GM12878 (cell line): ENCODE measurements around the gene DENND6B. TPM values are rescaled to one million over a fixed set of nuclear protein-coding genes. Genes with fewer than 3 reads are reported as not detected.
A peak's percentile ranks its signal among the peaks of the same experiment; 100 is the strongest.

Experiments
- ATAC-seq: fragments of 200-7000 bp; cut with Tn5 transposase; 3 replicates; pipeline ENCODE4 v1.9.1; 2020; ENCODE audit warnings: mild to moderate bottlenecking, moderate library complexity
- BruUV-seq: library from RNA; stranded (reverse); fragments of 400-500 nt; replicated peaks from 2 replicates; lab custom pipeline; 2021; lab: Mats Ljungman, UMichigan
- CTCF ChIA-PET: fragments of 300-600 bp; sonication (Branson Sonifier 250); formaldehyde crosslinking; extraction: SDS; loops from one replicate; lab custom pipeline; 2021; ENCODE audit warnings: inconsistent platforms; lab: Yijun Ruan, JAX
- POLR2A ChIA-PET: fragments of 350-600 bp; formaldehyde crosslinking; extraction: SDS; loops from one replicate; lab custom pipeline; 2021; ENCODE audit warnings: inconsistent platforms; lab: Charles Lee
- RAD21 ChIA-PET: fragments of 300-600 bp; sonication (Branson Sonifier 250); formaldehyde crosslinking; loops from one replicate; lab custom pipeline; 2023; ENCODE audit warnings: antibody characterized with exemption; ENCODE audit not compliant: unreplicated experiment; lab: Charles Lee
- SMC1A ChIA-PET: fragments of 300-600 bp; sonication (Branson Sonifier 250); formaldehyde crosslinking; loops from one replicate; lab custom pipeline; 2023; ENCODE audit not compliant: unreplicated experiment, uncharacterized antibody; lab: Charles Lee
- DNase-seq: peaks from one replicate; pipeline ENCODE4 v3.0.0-alpha.2; 2011; ENCODE audit warnings: low read depth, low spot score
- FAIRE-seq: peaks from 3 replicates; lab custom pipeline; 2011; peaks lifted over from hg19 to GRCh38; lab: Jason Lieb, UNC
- H2AFZ ChIP-seq: 2 replicates; pipeline ENCODE4 v1.6.0; 2011; ENCODE audit warnings: low read depth, low read length, control low read depth; ENCODE audit not compliant: control insufficient read depth
- H3K27ac ChIP-seq: 2 replicates; pipeline ENCODE4 v1.5.1; 2011; ENCODE audit warnings: control low read depth; ENCODE audit not compliant: control insufficient read depth, insufficient read depth
- H3K27me3 ChIP-seq, 2 experiments: replicated peaks in 1 of 2; 2 replicates each; pipeline versions ENCODE4 v1.6.0 to v1.6.1; 2011; ENCODE audit warnings: low read length in 1 of 2; ENCODE audit not compliant: control insufficient read depth in 2 of 2, insufficient read depth in 2 of 2
- H3K36me3 ChIP-seq, 2 experiments: 2 replicates each; pipeline ENCODE4 v1.5.1; 2011; ENCODE audit warnings: low read length in 1 of 2; ENCODE audit not compliant: control insufficient read depth in 2 of 2, insufficient read depth in 2 of 2
- H3K4me1 ChIP-seq: 2 replicates; pipeline ENCODE4 v1.6.1; 2011; ENCODE audit warnings: mild to moderate bottlenecking, low read length, moderate library complexity, mixed read lengths; ENCODE audit not compliant: control insufficient read depth, insufficient read depth
- H3K4me2 ChIP-seq: 2 replicates; pipeline ENCODE4 v1.6.0; 2011; ENCODE audit warnings: control low read depth; ENCODE audit not compliant: control insufficient read depth, insufficient read depth
- H3K4me3 ChIP-seq: fragments of 200-600 bp; sonication (generic); 2 replicates; pipeline ENCODE4 v1.5.1; 2016
- H3K79me2 ChIP-seq: 2 replicates; pipeline ENCODE4 v1.6.0; 2011; ENCODE audit warnings: low read length; ENCODE audit not compliant: control insufficient read depth, insufficient read depth
- H3K9ac ChIP-seq: 2 replicates; pipeline ENCODE4 v1.8.0; 2011; ENCODE audit warnings: low read length, control low read depth, mixed read lengths; ENCODE audit not compliant: control insufficient read depth, insufficient read depth
- H3K9me3 ChIP-seq: replicated peaks from 3 replicates; pipeline ENCODE4 v1.5.1; 2011; ENCODE audit warnings: mild to moderate bottlenecking, low read length; ENCODE audit not compliant: control insufficient read depth, insufficient read depth
- H4K20me1 ChIP-seq: 2 replicates; pipeline ENCODE4 v1.6.0; 2011; ENCODE audit not compliant: control insufficient read depth, insufficient read depth
- ASH2L ChIP-seq: fragments of 300-600, 200-600 bp; sonication (generic); IDR thresholded peaks from 2 replicates; pipeline ENCODE4 v1.6.1; 2017; ENCODE audit warnings: low read depth, mild to moderate bottlenecking, borderline replicate concordance
- BACH1 ChIP-seq: fragments of 450-650 bp; IDR thresholded peaks from 2 replicates; pipeline ENCODE4 v1.6.1; 2017; ENCODE audit warnings: mild to moderate bottlenecking, borderline replicate concordance
- BHLHE40 ChIP-seq, 2 experiments: fragments of 450-650 bp in 1 of 2; IDR thresholded peaks; 2 replicates each; pipeline ENCODE4 v1.6.1; 2011 to 2017; ENCODE audit warnings: low read depth in 2 of 2, borderline replicate concordance in 1 of 2, improper control_type of control experiment in 1 of 2, low read length in 1 of 2, mild to moderate bottlenecking in 1 of 2
- CREM ChIP-seq: IDR thresholded peaks from 2 replicates; pipeline ENCODE4 v1.6.1; 2014; ENCODE audit warnings: antibody characterized with exemption, low read depth
- EED ChIP-seq: sonication (generic); IDR thresholded peaks from 2 replicates; pipeline ENCODE4 v1.6.1; 2016; ENCODE audit warnings: antibody characterized with exemption, low read depth
- MEF2B ChIP-seq: fragments of 450-650 bp; IDR thresholded peaks from 2 replicates; pipeline ENCODE4 v1.6.1; 2018; ENCODE audit warnings: mild to moderate bottlenecking, moderate library complexity; ENCODE audit not compliant: partially characterized antibody, poor library complexity, severe bottlenecking
- NR2C2 ChIP-seq: IDR thresholded peaks from 2 replicates; pipeline ENCODE4 v1.6.1; 2011; ENCODE audit warnings: borderline replicate concordance, low read depth; ENCODE audit not compliant: control insufficient read depth, insufficient read length
- NR2F1 ChIP-seq: fragments of 450-650 bp; conservative IDR thresholded peaks from 2 replicates; pipeline ENCODE4 v1.6.1; 2017; ENCODE audit warnings: mild to moderate bottlenecking
- NRF1 ChIP-seq: conservative IDR thresholded peaks from 2 replicates; pipeline ENCODE4 v1.6.1; 2011; ENCODE audit warnings: mild to moderate bottlenecking, low read depth, low read length, improper control_type of control experiment
- POLR2A ChIP-seq: IDR thresholded peaks from 2 replicates; pipeline ENCODE4 v1.6.1; 2011; ENCODE audit warnings: low read depth, mild to moderate bottlenecking, low read length
- RAD21 ChIP-seq: IDR thresholded peaks from 2 replicates; pipeline ENCODE4 v1.6.1; 2011; ENCODE audit warnings: mild to moderate bottlenecking, low read depth, low read length, moderate library complexity; ENCODE audit not compliant: insufficient read depth
- SMARCA5 ChIP-seq: fragments of 450-650 bp; IDR thresholded peaks from 2 replicates; pipeline ENCODE4 v1.6.1; 2017; ENCODE audit warnings: mild to moderate bottlenecking
- TAF1 ChIP-seq: IDR thresholded peaks from 2 replicates; pipeline ENCODE4 v1.6.1; 2011; ENCODE audit warnings: mild to moderate bottlenecking, low read depth, low read length, borderline replicate concordance
- TCF12 ChIP-seq: IDR thresholded peaks from 2 replicates; pipeline ENCODE4 v1.6.1; 2011; ENCODE audit warnings: low read depth, mild to moderate bottlenecking, low read length
- ZNF687 ChIP-seq: fragments of 450-650 bp; IDR thresholded peaks from 2 replicates; pipeline ENCODE4 v1.6.1; 2017; ENCODE audit warnings: mild to moderate bottlenecking, moderate library complexity
- WGBS: methylation state at CpG from one replicate; pipeline ENCODE4 v1.1.6; 2016; ENCODE audit warnings: low lambda C conversion rate; ENCODE audit not compliant: insufficient replicate concordance, insufficient coverage; ENCODE audit errors: missing lambda C conversion rate; 5-methylcytosine and 5-hydroxymethylcytosine counted together
- in situ Hi-C: fragments of 300-500 bp; cut with MboI; formaldehyde crosslinking; loops from 9 replicates; pipeline ENCODE4 v1.14.3; 2018; ENCODE audit warnings: mixed read lengths
- intact Hi-C: fragments of 100-400 bp; cut with micrococcal nuclease; formaldehyde crosslinking; loops from one replicate; pipeline ENCODE4 v1.14.2; 2022; ENCODE audit not compliant: unreplicated experiment
- polyA plus RNA-seq, 11 experiments: library from polyadenylated mRNA; depleted of rRNA in 4 of 11; unstranded in 6 of 11; stranded (reverse) in 5 of 11; fragments of >200 nt; fragmentation: Nextera tagmentation in 4 of 11; fragmentation: Illumina TruSeq in 1 of 11; extraction: Ambion mirVana in 4 of 11; extraction: Trizol in 1 of 11; gene quantifications; 1 replicate in 1 of 11; 2 replicates in 10 of 11; pipeline versions ENCODE4 v1.2.1 to v1.2.3, GENCODE V29; 2011 to 2016; ENCODE audit warnings: inconsistent platforms in 2 of 11, missing spikeins in 2 of 11, low read depth in 1 of 11
- total RNA-seq, 4 experiments: library from RNA; depleted of rRNA in 3 of 4; stranded (reverse); fragments of >200 nt in 3 of 4; fragmentation: Illumina TruSeq in 1 of 4; extraction: Trizol in 1 of 4; gene quantifications; 2 replicates each; pipeline versions ENCODE4 v1.2.1 to v1.2.3, GENCODE V29; 2013 to 2021
- TF ChIP-seq, protein P1 (sequence below): IDR thresholded peaks from 2 replicates; pipeline ENCODE4 v1.6.1; 2012; ENCODE audit warnings: mild to moderate bottlenecking, low read depth, low read length

Gene DENND6B
- total and polyA plus RNA-seq, 10 of the 15 experiments (the other 5 are each of a cell fraction or from before 2014, with no cell fraction given), result 0.72 to 11.3 (median 6.2) TPM

DNA sequence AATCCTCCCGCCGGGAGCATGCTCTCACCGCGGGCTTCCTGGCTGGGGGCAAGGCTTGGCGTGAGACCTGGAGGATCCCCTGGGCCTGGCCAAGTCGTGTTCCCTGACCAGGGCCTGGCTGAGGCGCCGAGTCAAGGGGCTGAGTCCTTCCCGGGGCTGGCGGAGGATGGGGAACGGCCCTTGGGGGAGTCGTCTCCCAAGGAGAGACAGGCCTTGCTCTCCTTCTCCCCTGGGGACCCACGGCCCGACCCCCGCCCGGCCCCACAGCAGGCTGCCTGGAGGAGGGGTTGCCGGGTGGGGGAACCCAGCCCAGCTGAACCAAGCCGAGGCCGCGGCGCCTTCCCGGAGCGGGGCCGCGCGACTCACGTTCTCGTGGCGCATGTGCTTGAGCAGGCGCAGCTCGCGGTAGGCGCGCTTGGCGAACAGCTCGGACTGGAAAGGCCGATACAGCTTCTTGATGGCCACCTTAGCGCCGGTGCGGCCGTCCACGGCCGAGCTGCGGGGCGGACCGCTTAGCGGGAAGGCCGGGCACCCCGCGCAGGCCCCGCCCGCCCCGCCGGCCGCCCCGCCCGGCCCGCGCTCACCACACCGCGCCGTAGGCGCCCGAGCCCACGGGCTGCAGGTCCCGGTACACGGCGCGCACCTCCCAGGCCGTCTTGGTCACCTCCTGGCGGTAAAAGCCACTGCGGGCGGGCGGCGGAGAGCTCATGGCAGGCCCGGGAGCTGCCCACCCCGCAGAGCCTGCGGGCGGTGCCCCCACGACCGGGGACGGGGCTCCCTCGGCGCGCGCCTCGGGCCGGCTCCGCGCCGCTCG lies 65.8 kb downstream of the DENND6B start:
- Histone ChIP-seq H3K4me3 (peak overlapping the region; percentile 89), H4K20me1 (no peaks in the 10 kb centered on the region), H3K27ac (peak overlapping the region; percentile 52), H3K9me3 (no peaks in the 10 kb centered on the region), H2AFZ (peak overlapping the region; percentile 28), H3K4me2 (peak overlapping the region; percentile 98), H3K27me3 (no peaks in the 10 kb centered on the region), H3K36me3 (no peaks in the 10 kb centered on the region; a peak in 1 of 4 replicates), H3K9ac (peak overlapping the region; percentile 73), H3K79me2 (peaks cover 8% of the 10 kb centered on the region), H3K4me1 (peaks cover 14% of the 10 kb centered on the region)
- peak; percentile 66 for ATAC-seq
- SMC1A ChIA-PET, result no interaction called here
- POLR2A ChIA-PET, result interaction anchor here (3.3 kb wide), 1 partner anchor 10 kb away, joined by 15 read pairs; the partner anchor contains the start of gene HDAC10
- in situ Hi-C loops, result no loop called here
- no TSS peak for BruUV-seq
- no peak for FAIRE-seq
- intact Hi-C loops, result no loop called here
- WGBS, result 1% methylated on average over 44 of the region's 92 CpGs
- DNase-seq, result no peak
- CTCF ChIA-PET, result interaction anchor here (0.8 to 1.7 kb wide), 7 partner anchors 8 to 81 kb away, joined by 3 to 6 read pairs (median 4); partner anchors contain the start of gene HDAC10
- RAD21 ChIA-PET, result interaction anchor here (0.7 to 0.9 kb wide), 3 partner anchors 9 to 155 kb away, joined by 3 to 6 read pairs (median 4); partner anchors contain the start of gene HDAC10
- TF ChIP-seq ZNF687, result peak; percentile 44; the same call in 1 of the 2 replicates
- peak; percentile 39 for TF ChIP-seq MEF2B
- TF ChIP-seq CREM, result no peak
- TF ChIP-seq EED, result peak; percentile 32; the same call in 1 of the 2 replicates
- TF ChIP-seq, protein P1, sequence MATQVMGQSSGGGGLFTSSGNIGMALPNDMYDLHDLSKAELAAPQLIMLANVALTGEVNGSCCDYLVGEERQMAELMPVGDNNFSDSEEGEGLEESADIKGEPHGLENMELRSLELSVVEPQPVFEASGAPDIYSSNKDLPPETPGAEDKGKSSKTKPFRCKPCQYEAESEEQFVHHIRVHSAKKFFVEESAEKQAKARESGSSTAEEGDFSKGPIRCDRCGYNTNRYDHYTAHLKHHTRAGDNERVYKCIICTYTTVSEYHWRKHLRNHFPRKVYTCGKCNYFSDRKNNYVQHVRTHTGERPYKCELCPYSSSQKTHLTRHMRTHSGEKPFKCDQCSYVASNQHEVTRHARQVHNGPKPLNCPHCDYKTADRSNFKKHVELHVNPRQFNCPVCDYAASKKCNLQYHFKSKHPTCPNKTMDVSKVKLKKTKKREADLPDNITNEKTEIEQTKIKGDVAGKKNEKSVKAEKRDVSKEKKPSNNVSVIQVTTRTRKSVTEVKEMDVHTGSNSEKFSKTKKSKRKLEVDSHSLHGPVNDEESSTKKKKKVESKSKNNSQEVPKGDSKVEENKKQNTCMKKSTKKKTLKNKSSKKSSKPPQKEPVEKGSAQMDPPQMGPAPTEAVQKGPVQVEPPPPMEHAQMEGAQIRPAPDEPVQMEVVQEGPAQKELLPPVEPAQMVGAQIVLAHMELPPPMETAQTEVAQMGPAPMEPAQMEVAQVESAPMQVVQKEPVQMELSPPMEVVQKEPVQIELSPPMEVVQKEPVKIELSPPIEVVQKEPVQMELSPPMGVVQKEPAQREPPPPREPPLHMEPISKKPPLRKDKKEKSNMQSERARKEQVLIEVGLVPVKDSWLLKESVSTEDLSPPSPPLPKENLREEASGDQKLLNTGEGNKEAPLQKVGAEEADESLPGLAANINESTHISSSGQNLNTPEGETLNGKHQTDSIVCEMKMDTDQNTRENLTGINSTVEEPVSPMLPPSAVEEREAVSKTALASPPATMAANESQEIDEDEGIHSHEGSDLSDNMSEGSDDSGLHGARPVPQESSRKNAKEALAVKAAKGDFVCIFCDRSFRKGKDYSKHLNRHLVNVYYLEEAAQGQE, result no peak
- TF ChIP-seq ASH2L, result no peak
- TF ChIP-seq NR2C2, result no peak
- TF ChIP-seq RAD21, result no peak
- TF ChIP-seq NRF1, result peak; percentile 35; the same call in 1 of the 2 replicates
- peak in 1 of 2 experiments; percentile 77; a peak in 2 of 4 replicates for TF ChIP-seq BHLHE40 (IDR thresholded peaks at IDR 0.05; ENCODE audit: borderline replicate concordance in 1 of 2, low read depth in 2 of 2, low read length in 1 of 2)
- TF ChIP-seq SMARCA5, result 0 out of 2 replicates have a peak, but pooled peaks have one; percentile 53
- no peak for TF ChIP-seq TCF12
- 0 out of 2 replicates have a peak, but pooled peaks have one; percentile 33 for TF ChIP-seq BACH1
- TF ChIP-seq TAF1, result peak; percentile 18; the same call in 1 of the 2 replicates
- TF ChIP-seq POLR2A, result peak; percentile 74
- peak; percentile 50; the same call in 1 of the 2 replicates for TF ChIP-seq NR2F1
